CD4-positive, alpha-beta T cell treated with Interleukin-6 for 4 hours (primary cell): ENCODE measurements around the gene CLEC2B.

Experiments
- DNase-seq: peaks from one replicate; pipeline ENCODE4 v3.0.0-alpha.2; 2020; ENCODE audit warnings: mixed read lengths

The CLEC2B gene

DNA sequence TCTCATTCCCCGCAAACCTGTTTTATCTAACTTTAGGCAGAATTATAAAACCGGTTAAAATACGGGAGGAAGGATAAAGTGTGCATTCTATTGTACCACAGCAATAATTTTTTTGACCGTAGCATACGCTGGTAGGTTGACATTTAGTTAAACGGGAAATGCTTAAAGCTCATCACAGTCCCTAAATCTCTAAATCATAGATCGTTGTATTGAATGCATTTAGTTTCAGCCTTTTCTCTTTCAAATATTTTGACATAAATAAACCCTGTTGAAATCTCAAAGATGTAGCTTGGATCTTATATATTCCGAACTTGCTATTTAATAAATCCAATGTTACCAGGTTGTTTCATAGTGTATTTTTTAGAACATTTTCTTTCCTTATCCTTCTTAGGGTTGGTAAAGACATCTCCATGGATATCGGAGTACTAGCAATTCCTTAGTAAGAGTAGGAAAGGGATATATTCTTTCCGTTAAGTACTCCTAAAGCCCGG lies 798 bp downstream of the CLEC2B start:
- DNase-seq, result no peak

DNA sequence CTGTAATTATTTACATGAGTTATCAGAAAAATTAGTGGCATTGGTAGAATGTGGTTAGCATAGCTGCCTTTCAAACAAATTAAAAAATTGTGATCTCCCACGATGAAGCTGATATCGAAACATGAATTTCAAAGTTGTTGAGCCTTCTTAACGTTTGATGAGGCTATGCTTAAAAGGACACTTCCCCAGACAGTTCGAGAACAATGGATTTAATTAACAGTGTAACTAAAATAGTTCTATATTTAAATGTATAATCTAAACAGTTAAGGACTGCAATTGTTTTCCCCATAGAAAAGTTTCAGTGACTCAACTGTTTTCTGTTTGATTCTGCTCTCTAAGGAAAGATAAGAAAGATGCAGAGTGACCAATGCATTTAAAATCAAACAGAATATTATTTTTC lies 1.6 kb downstream of the CLEC2B start:
- no peak for DNase-seq

DNA sequence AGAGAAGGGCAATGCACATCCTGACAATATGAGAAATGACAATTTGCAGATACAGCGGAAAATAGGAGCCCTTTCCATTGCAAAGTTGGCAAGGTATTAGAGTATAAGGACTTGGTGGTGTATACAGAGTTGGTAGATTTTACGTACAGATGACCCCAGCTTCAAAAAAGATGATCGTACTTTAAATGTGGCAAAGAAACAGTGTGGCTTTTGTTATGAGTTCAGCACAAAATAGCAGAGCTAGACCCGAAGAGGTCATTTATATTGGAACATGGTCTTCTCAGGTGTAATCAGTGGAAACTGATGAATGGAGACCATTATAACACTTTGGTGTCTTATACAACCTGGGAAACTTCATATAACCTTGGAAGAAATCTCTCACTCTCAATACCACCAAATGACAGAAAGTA lies 2.3 kb downstream of the CLEC2B start:
- DNase-seq, result no peak

DNA sequence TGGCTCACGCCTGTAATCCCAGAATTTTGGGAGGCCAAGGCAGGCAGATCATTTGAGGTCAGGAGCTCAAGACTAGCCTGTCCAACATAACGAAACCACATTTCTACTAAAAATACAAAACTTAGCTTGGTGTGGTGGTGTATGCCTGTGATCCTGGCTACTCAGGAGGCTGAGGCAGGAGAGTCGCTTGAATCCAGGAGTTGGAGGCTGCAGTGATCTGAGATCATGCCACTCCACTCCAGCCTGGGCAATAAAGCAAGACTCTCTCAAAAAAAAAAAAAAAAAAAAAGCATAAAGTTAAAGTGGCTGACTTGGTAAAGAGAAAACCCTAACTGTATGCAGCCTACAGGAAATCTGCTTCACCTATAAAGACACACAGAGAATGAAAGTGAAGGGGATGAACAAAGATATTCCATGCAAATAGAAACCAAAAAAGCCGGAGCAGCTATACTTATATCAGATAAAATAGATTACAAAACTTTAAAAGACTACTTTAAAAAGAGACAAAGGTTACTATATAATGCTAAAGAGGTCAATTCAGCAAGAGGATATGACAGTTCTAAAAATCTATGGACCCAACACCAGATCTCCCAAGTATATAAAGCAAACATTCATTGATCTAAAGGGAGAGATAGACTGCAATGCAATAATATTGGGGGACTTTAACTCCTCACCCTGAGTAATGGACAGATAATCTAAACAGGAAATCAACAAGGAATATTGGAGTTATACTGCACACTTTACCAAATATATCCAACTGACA lies 4.1 kb downstream of the CLEC2B start:
- DNase-seq, result peak; percentile 11

DNA sequence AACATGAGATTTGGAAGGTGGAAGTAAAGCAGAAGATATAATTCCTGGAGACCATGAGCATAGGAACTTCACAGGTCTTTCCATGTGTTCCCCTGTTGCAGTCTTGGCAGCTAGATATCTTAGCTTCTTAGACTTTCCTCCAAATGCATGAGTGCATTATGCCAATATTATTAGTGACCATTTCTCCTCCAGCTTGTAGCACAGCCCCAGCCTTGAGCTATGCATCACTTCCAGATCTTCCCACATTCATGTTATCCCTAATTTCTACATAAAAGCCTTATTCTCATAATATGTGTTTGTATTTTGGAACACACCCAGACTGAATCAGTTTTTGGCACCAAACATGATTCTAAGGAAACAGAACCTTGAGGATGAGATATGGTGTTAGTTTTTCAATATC lies 11.0 kb downstream of the CLEC2B start:
- DNase-seq, result no peak

DNA sequence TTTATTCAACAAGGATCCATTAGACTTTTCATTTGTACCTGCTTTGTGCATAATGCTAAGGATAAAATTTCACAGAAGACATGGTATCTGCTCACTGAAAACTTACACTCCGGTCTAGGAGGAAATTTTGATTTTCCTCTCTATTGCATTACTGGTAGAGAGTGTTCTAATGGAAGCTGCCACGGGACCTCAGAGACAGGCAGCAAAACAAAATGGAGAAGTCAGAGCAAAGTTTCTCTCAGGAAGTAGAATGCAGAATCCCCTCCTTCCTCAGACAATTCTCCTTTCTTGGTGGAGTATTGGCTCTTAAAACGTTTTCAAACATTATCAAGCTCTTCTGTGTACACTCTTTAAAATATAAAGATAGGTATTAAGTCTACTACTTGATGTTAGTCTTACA lies 12.3 kb downstream of the CLEC2B start:
- no peak for DNase-seq

DNA sequence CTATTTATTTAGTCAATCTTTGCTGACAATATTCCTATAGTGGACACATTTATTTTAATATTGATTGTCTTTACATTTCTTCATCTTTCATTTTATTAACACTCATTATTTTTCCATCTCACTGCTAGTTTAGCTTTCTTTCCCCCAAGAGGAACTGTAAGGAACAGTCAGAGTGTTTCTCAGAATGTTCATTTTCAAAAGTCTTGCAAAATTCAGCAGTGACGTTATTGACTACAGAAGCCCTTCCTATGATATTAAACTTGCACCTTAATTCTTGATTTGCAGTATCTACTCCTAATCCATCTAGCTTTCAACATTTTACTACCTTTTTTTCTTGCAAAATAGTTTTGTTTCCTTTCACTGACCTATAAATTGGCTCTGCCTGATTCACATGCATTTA lies 13.0 kb downstream of the CLEC2B start:
- no peak for DNase-seq

DNA sequence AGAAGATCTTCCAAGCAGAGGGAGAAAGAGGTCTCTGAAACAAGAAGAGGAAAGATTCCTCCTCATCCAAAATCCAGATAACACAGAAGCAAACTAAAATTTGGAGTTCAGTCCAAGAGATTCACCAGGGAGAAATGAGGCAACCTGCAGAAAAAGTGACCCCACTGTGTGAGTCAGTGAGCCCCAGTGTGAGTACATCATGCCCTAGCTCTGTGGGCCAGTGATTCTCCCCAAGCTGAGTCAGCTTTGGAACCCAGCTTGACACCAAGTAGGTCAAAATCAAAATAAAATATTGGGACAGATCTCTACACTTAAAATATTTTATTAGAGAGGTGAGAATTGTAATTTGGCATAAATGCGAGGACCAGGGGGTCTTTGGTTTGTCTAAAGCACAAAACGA lies 17.2 kb downstream of the CLEC2B start:
- DNase-seq, result no peak

DNA sequence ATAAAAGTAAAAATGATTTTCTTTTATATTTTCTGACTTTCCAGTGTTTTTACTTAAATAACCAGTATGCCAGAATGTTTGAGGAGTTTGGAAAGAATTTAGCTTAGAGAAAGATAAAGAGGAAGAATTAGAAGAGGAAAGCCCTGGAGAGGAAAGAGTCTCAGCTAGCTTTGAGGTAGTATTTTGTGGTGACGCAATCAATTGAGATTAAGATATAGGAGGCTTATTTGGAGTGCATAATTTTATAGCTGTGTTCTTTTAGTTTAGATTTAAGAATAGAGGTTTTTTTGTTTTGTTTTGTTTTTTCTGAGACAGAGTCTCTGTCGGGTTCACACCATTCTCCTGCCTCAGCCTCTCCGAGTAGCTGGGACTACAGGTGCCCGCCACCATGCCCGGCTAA lies 18.1 kb downstream of the CLEC2B start:
- DNase-seq, result no peak

DNA sequence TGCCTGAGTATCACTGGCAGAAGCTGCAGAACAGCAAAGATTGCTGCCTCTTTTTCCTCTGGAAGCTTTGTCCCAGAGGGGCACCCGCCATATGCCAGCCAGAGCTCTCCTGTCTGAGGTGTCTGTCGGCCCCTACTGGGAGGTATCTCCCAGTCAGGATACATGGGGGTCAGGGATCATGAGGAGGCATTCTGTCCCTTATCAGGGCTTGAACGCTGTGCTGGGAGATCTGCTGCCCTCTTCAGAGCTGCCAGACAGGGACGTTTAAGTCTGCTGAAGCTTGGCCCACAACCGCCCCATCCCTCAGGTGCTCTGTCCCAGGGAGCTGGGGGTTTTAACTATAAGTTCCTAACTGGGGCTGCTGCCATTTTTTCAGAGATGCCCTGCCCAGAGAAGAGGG lies 20.3 kb downstream of the CLEC2B start:
- no peak for DNase-seq

DNA sequence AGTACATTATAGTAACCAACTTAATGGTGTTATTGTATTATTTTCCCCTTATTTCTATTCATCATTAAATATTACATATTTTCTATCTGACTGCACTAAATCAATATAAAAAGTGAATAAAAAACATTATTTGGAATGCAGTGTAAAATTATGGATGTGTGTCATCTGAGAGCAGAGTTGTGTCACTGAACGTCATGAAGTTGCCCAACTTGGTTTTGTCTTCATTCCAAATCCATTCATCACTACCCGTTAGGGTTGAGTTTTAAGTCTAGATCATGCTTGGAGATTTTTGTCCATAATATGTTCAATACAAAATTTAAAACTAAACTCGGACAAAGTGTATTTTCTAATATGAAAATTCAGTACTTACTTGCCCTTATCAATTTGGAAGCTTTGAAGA lies 25.7 kb downstream of the CLEC2B start:
- DNase-seq, result no peak

DNA sequence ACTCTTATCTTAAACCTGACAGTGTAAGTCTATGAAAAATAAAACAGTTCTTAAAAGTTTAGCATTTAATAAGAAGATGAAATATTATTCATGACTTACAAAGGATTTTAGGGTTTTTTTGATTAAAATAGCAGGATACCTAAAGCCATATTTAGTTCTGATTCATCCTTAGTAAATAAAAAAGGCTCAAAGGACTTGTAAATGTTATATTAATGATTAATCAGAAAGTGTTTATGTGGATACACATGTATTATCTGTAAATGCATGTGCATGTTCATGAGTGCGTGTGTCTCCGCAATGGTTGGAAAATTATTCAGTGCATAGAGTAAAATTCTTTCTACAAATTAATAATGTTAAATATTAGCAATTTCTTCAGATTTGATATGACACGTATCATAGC lies 37.4 kb downstream of the CLEC2B start:
- no peak for DNase-seq

DNA sequence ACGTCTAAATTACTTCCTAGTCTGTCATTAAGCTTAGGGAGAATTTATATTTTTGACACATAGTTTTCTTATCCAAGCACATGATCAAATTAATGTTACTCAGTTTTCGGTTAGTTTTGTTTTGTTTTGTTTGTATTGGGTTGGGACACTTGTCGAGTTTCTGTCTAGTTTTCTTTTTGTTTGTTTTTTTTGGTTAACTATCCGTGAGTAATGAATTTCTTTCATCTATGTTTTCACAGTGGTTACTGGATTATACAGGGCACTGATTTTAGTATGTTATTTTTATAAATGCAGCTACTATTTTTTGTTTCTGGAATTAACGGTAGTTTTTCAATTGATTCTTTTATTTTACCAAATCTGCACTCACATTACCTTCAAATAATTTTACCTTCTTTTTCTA lies 39.2 kb downstream of the CLEC2B start:
- no peak for DNase-seq

DNA sequence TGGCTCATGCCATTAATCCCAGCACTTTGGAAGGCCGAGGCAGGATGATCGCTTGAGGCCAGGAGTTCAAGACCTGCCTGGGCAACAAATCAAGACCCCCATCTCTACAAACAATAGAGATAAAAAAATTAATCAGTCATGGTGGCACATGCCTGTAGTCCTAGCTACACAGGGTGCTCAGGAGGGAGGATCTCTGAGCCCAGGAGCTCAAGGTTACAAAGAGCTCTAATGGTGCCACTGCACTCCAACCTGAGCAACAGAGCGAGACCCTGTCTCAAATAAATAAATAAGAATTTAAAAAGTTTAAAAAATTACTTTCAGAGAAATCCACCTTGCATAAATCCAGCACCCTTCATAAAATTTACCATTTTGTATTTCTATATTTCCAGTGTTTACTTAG lies 39.7 kb downstream of the CLEC2B start:
- DNase-seq, result no peak

DNA sequence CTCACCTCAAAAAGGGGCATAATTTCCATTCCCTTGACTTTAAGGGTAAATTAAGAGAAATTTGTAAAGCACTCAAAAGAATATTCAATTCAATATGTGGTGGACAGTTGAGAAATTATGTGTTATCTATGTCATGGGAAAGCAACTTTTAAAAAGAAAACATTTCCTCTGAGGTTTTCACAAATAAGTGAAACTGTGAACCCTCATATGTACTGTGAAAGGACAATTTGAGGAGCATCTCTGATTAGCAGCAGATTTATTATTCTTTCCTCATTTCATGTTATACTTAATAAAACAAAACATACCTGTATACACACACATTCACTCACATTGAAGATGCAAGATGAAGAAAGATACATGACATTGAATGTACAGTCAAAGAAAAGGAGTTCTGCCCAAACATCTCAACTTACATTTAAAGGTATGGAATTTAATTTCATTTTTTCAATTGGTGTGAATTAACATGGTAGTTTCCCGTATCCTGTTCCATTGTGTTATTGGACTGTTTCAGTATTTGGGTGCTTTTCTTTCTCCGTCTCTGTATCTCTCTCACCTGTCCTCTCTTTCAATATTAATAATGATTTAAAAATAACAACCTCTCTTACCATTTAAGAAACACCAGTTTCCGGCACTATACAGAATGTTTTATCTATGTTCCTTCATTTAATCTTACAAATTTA lies 41.8 kb downstream of the CLEC2B start, which contains the start of gene KLRF1:
Gene KLRF1, plus strand, starts transcription at position 273 of the 680 bp plus-strand sequence. Its CDS starts 64 bp downstream, at position 337.
- DNase-seq, result no peak

DNA sequence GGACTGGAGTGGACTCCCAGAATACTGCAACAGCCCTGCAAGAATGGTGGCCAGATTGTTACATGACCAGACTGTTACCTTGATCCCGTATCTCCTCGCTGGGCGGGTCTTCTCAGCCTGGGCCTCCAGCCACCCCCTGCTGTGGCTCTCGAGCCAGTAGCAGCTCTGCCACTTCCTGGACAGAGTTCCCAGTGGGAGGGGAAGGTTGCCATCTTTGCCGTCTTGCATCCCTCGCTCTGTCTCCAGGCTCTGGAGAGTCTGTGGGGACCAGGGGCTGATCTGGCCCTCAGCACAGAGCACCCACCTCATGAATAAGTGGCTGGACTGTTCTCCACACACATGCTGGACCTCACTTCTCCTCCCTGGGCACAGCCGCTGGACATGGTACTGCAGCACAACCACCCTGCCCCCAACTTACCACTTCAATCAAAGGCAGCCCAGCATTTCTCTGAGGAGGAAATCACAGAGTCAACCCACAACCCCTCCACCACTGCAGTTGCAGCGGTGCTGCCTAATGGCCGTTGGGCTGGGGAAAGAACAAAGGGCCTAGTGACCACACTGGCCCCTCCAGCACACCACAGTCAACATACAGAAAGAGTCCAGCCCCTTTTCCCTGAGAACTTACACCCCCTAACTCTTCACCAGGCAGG lies 48.7 kb downstream of the CLEC2B start:
- no peak for DNase-seq

DNA sequence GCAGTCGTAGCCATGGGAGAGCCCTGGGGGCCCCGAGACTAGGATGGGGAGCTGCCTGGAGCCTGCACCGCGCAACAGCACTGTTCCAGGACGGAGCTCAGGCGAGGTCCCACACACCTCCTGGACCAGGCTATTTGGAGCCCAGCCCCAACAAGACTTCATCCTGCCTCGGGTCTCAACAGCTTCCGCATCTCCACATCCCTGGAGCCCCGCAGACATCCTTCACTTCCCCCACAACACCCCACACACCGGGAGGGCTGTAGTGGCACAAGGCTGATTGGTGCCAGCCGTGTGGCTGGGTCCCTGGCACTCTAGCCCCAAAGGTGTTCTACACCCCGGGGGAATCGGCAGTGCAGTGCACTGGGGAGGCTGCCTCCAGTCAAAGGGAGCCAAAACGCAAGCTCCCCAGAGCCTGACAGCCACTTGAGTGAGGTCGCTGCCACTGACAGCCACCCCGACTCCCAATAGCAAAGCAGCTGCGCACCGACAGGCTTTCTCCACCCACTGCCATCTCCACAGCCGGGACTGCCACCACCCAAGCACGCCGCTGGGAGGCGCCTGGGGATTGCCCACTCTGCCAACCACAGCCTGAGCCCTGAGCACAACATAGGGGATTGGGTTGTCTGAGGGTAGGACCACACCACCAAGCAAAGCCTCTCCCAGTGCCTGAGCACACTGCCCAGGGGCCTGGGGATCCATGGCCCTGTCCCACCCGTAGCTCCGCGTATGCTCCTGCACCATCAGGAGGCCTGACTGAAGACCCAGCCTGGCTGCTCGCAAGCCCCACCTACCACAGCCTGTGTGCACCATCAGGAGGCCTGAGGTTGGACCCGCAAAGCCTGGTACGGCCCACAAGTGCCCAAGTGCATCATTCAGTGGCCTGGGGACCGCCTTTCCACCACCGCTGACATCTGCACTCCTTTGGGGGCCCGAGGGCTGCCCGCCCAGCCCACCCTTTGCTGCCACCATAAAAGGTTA lies 55.0 kb downstream of the CLEC2B start:
- peak; percentile 94 for DNase-seq

DNA sequence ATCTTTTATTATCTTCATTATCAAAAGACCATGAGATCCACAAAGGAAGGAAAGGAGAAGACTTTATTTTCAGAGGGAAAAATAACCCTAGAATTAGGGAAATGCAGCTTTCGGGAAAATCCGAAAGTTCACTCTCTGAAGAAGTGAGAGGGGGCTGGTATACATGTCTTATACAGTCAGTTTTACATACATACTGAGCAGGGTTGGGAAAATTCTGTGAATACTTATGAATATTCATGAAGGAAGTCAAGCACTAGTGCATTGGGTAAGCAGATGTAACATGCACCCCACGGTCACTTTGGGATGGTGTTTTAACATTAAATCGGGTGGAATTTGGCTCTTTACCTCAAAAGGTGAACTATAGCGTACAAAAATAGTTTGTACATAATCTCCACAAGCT lies 57.5 kb downstream of the CLEC2B start:
- no peak for DNase-seq

DNA sequence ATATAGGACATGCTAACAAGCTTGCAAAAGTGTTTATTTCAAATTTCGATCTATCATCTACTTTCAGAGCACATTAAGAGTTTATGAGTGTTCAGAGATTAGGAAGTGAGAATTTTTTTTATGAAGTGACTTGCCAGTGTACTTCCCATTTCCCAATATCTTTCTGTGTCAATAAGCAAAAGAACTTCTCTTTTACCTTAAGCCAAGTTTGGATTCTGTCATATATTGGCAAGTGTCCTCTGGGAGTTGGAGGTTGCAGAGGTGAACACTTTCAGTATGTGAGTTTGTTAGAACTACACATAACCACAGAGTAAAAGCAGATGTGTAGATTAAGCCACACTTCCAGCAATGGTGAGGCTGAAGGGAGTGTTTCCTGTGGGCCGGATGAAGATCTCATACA lies 58.5 kb downstream of the CLEC2B start:
- no peak for DNase-seq

DNA sequence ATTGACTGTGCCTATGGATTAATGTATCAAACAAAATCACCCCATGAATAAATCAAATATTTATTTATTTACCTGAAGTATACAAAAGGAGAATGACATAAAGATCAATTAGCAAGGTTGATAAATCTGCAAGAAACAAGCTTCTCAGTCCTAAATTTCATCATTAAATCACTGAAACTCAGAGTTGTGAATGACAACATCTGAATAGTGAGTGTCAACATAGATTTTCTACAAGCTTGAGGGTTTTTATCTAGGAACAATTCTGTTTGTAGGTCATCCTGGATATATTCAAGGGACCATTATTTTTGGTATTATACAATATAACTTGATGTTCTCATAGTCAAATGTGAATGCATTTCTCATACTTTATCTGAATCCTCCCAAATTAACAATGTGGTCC lies 59.3 kb downstream of the CLEC2B start:
- no peak for DNase-seq

DNA sequence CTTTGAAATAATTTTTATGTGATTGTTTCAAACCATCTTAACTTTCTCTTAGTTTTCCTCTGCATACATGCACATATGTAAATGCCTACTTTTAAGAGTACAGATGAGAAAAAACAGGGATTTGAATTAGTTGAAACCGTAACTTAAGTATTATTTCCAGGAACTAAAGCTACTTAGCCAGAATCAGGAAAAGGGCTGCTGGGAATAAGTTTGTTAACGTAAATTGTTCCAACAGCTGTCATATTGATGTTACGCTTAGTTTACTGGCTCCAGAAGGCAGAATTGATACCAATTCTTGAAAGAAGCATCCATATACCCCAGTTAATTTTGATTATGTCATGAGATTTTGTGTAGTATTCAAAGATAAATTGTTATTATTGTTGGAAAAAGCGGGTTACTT lies 59.8 kb downstream of the CLEC2B start:
- no peak for DNase-seq

DNA sequence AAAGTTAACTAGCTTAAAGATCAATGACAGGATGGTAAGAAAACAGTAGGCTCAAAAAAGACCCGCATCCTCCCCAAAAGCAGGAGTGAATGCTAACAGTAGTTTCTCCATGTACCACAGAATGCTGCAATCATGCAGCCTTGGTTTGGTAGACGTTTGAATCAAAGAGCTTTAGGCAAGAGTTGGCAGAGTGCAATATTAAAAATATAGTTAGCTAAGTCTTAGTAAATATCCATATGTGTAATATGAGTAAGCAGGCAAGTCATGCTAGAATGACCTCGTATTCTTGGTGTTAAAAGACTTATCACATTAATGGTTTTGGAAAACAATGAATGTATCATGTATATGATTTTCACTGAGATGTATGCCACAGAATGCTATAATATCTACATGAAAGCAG lies 60.6 kb downstream of the CLEC2B start:
- no peak for DNase-seq

DNA sequence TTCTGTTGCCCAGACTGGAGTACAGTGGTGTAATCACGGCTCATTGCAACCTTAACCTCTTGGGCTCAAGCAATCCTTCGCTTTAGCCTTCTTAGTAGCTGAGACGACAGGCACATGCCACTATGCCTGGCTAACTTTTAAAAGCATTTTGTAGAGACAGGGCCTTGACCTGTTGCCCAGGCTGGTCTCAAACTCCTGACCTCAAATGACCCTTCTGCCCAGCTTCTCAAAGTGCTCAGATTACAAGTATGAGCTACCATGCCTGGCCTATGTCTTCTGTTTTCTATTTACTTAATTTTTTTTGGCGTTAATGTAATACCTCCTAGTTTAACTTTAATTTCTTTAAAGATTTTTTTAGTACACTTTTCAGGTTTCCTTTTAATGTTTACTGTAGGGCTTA lies 62.4 kb downstream of the CLEC2B start:
- DNase-seq, result no peak
